HCT116 (cell line): ENCODE results near the gene AQP12B. TPM values are rescaled to one million over a fixed set of nuclear protein-coding genes. Genes with fewer than 3 reads are reported as not detected.
"Not testable (repeated sequence)": the region's sequence is repeated elsewhere in the genome, so short reads cannot be mapped to it uniquely, and the experiment has no call there.

Experiments used
- ATAC-seq: fragments of 200-7000 bp; cut with Tn5 transposase; 2 replicates; pipeline ENCODE4 v1.9.1; 2020; ENCODE audit warnings: mild to moderate bottlenecking, moderate library complexity
- BruUV-seq: library from RNA; stranded (reverse); fragments of 400-500 nt; replicated peaks from 2 replicates; lab custom pipeline; 2021; lab: Mats Ljungman, UMichigan
- CTCF ChIA-PET: fragments of 300-600 bp; sonication (Branson Sonifier 250); formaldehyde crosslinking; loops from one replicate; lab custom pipeline; 2021; ENCODE audit warnings: antibody characterized with exemption; lab: Charles Lee
- POLR2A ChIA-PET: fragments of 300-600, 350-600 bp; sonication (Branson Sonifier 250); formaldehyde crosslinking; loops from one replicate; lab custom pipeline; 2021; ENCODE audit warnings: antibody characterized with exemption; lab: Charles Lee
- RAD21 ChIA-PET, 2 experiments: fragments of 300-600 bp; sonication (Branson Sonifier 250); formaldehyde crosslinking; loops; one replicate each; lab custom pipeline; 2023; ENCODE audit warnings: low total read pairs in 2 of 2; ENCODE audit not compliant: uncharacterized antibody in 2 of 2, unreplicated experiment in 2 of 2, low non-redundant PET in 1 of 2; lab: Charles Lee
- DNase-seq: peaks from one replicate; pipeline ENCODE4 v3.0.0-alpha.2; 2010; ENCODE audit warnings: low read depth, low spot score
- H2AFZ ChIP-seq: fragments of 200-600 bp; shearing (Covaris generic), sonication (generic); 2 replicates; pipeline ENCODE4 v1.6.1; 2017; ENCODE audit warnings: low read depth, mixed run types, mixed read lengths, antibody characterized with exemption, low read length; ENCODE audit not compliant: poor library complexity, severe bottlenecking
- H3K27ac ChIP-seq: 2 replicates; pipeline ENCODE4 v1.5.1; 2012; ENCODE audit warnings: low read depth, low read length
- H3K27me3 ChIP-seq: fragments of 200-600 bp; sonication (generic); 2 replicates; pipeline ENCODE4 v1.6.1; 2016; ENCODE audit warnings: mixed run types, low read length, mixed read lengths; ENCODE audit not compliant: insufficient read depth
- H3K36me3 ChIP-seq, 2 experiments: fragments of 200-500 bp in 1 of 2; fragments of 200-600 bp in 1 of 2; sonication (Bioruptor generic) in 1 of 2; sonication (generic) in 1 of 2; 2 replicates each; pipeline versions ENCODE4 v1.5.1 to v1.6.1; 2014 to 2016; ENCODE audit warnings: low read length in 2 of 2, inconsistent platforms in 1 of 2, mixed read lengths in 1 of 2, mixed run types in 1 of 2; ENCODE audit not compliant: insufficient read depth in 2 of 2, control insufficient read depth in 1 of 2
- H3K4me1 ChIP-seq, 2 experiments: fragments of 200-600 bp in 1 of 2; sonication (generic) in 1 of 2; 2 replicates each; pipeline versions ENCODE4 v1.5.1 to v1.6.1; 2012 to 2017; ENCODE audit warnings: low read length in 2 of 2, inconsistent platforms in 1 of 2, mild to moderate bottlenecking in 1 of 2, mixed read lengths in 1 of 2, mixed run types in 1 of 2, moderate library complexity in 1 of 2; ENCODE audit not compliant: insufficient read depth in 2 of 2, control insufficient read depth in 1 of 2
- H3K4me2 ChIP-seq: fragments of 200-600 bp; sonication (generic); 2 replicates; pipeline ENCODE4 v1.6.1; 2017; ENCODE audit warnings: mixed run types, low read length, mixed read lengths
- H3K4me3 ChIP-seq, 2 experiments: fragments of 200-600 bp in 1 of 2; sonication (generic) in 1 of 2; replicated peaks in 1 of 2; 2 replicates each; pipeline ENCODE4 v1.5.1; 2011 to 2016; ENCODE audit warnings: low read length in 2 of 2, control low read depth in 1 of 2, low read depth in 1 of 2, mild to moderate bottlenecking in 1 of 2, mixed read lengths in 1 of 2, mixed run types in 1 of 2
- H3K79me2 ChIP-seq: fragments of 200-600 bp; sonication (generic); 2 replicates; pipeline ENCODE4 v1.6.1; 2017; ENCODE audit warnings: mild to moderate bottlenecking, mixed run types, low read length, moderate library complexity, mixed read lengths; ENCODE audit not compliant: insufficient read depth
- H3K9ac ChIP-seq: fragments of 200-600 bp; sonication (generic); 2 replicates; pipeline ENCODE4 v1.6.1; 2016; ENCODE audit warnings: low read length, mixed read lengths
- H3K9me2 ChIP-seq: fragments of 200-600 bp; sonication (generic), shearing (Covaris generic); 2 replicates; pipeline ENCODE4 v1.6.1; 2017; ENCODE audit warnings: mixed run types, mild to moderate bottlenecking, moderate library complexity; ENCODE audit not compliant: insufficient read depth
- H3K9me3 ChIP-seq, 2 experiments: fragments of 200-500 bp in 1 of 2; fragments of 200-600 bp in 1 of 2; sonication (Bioruptor generic) in 1 of 2; sonication (generic) in 1 of 2; 2 replicates each; pipeline ENCODE4 v1.6.1; 2014 to 2017; ENCODE audit warnings: low read length in 2 of 2, mixed read lengths in 2 of 2, inconsistent platforms in 1 of 2, low read depth in 1 of 2, mild to moderate bottlenecking in 1 of 2, mixed run types in 1 of 2, moderate library complexity in 1 of 2; ENCODE audit not compliant: control insufficient read depth in 1 of 2, insufficient read depth in 1 of 2
- H4K20me1 ChIP-seq: fragments of 200-600 bp; sonication (generic), shearing (Covaris generic); 2 replicates; pipeline ENCODE4 v1.6.1; 2017; ENCODE audit warnings: mixed run types, mild to moderate bottlenecking, moderate library complexity; ENCODE audit not compliant: insufficient read depth
- intact Hi-C: fragments of 100-400 bp; cut with micrococcal nuclease; formaldehyde crosslinking; loops from 2 replicates; pipeline ENCODE4 v1.10.0; 2022
- total RNA-seq: library from RNA; stranded (reverse); gene quantifications from one replicate; pipeline ENCODE4 v1.2.1, GENCODE V29; 2021; ENCODE audit not compliant: unreplicated experiment

AQP12B gene
- total RNA-seq, 1 experiment from 2014 or later: not detected

GRCh38 chr2:240699835-240700234, 17.1 kb upstream of the AQP12B start:
- H3K9me2 ChIP-seq, CTCF ChIA-PET, BruUV-seq, intact Hi-C loops, H3K4me3 ChIP-seq, POLR2A ChIA-PET, H3K4me2 ChIP-seq, H3K27ac ChIP-seq, H3K9me3 ChIP-seq, H3K9ac ChIP-seq, DNase-seq, H3K4me1 ChIP-seq, H3K36me3 ChIP-seq, RAD21 ChIA-PET, H4K20me1 ChIP-seq, H3K79me2 ChIP-seq, H3K27me3 ChIP-seq, H2AFZ ChIP-seq, ATAC-seq: not testable (repeated sequence)

GRCh38 chr2:240698852-240699561, 16.3 kb upstream of the AQP12B start:
- H3K27ac ChIP-seq, CTCF ChIA-PET, RAD21 ChIA-PET, H3K79me2 ChIP-seq, H3K4me2 ChIP-seq, H3K4me1 ChIP-seq, DNase-seq, POLR2A ChIA-PET, BruUV-seq, H3K9me2 ChIP-seq, H2AFZ ChIP-seq, H3K9ac ChIP-seq, H3K27me3 ChIP-seq, H4K20me1 ChIP-seq, intact Hi-C loops, H3K4me3 ChIP-seq, H3K36me3 ChIP-seq, H3K9me3 ChIP-seq: not testable (repeated sequence)
- peak; percentile 89 for ATAC-seq

- H3K4me1 ChIP-seq, CTCF ChIA-PET, H3K9me3 ChIP-seq, ATAC-seq, H3K79me2 ChIP-seq, H3K27me3 ChIP-seq, H3K36me3 ChIP-seq, intact Hi-C loops, H3K27ac ChIP-seq, BruUV-seq, H3K9me2 ChIP-seq, POLR2A ChIA-PET, H3K9ac ChIP-seq, DNase-seq, H4K20me1 ChIP-seq, H3K4me3 ChIP-seq, H3K4me2 ChIP-seq, RAD21 ChIA-PET, H2AFZ ChIP-seq: not testable (repeated sequence)
These were observed 13.8 kb upstream of the AQP12B start for GRCh38 chr2:240696469-240696868.

GRCh38 chr2:240695593-240695992, 12.9 kb upstream of the AQP12B start:
- POLR2A ChIA-PET, H3K36me3 ChIP-seq, H3K4me2 ChIP-seq, DNase-seq, BruUV-seq, RAD21 ChIA-PET, H4K20me1 ChIP-seq, H2AFZ ChIP-seq, H3K27me3 ChIP-seq, intact Hi-C loops, H3K79me2 ChIP-seq, H3K4me1 ChIP-seq, CTCF ChIA-PET, H3K9ac ChIP-seq, H3K9me3 ChIP-seq, ATAC-seq, H3K9me2 ChIP-seq, H3K4me3 ChIP-seq, H3K27ac ChIP-seq: not testable (repeated sequence)
